Measurements from ENCODE around the gene MOK. TPM values are rescaled to one million over a fixed set of nuclear protein-coding genes. Genes with fewer than 3 reads are reported as not detected.

Gene MOK
- total RNA-seq, 1 donor from 2014 or later = 2.3 TPM

DNA sequence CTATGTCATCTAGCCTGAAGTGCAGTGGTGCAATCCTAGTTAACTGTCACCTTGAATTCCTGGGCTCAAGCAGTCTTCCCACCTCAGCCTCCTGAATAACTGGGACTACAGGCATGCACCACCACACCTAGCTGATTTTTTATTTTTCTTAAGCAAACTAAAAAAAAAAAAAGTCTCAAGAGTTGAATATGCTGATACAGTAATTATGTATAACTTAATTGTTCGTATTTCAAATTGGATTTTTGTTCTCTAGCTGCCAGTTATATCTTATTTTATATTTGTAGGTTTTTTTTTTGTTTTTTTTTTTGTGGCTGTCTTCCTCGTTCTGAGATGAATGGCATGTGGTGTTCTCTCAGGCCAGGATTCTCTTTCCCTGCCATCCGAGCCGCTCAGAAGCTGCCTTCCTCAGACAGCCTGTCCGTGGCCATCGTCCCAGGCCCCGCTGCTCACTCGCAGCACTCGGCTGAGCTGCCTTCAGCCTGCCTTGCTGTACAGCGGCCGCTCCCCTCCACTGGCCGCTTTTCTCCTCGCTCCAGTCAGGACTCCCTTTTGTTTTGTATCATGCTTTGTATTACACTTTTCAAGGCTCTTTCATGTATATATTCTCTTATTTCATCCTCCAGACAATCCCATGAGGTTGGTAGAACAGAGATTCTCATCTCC lies 112.0 kb downstream of the MOK start:
- TF ChIP-seq CTCF (conservative IDR thresholded peaks at IDR 0.05; ENCODE audit: low read depth, low read length) = no peak
- no peak for DNase-seq (ENCODE audit: low read depth)
- no peak overlapping the region for H3K4me3 ChIP-seq (ENCODE audit: low read depth, low read length)

GRCh38 chr14:102189874-102190273 lies 115.1 kb downstream of the MOK start:
- DNase-seq (ENCODE audit: low read depth) = no peak
- H3K4me3 ChIP-seq (ENCODE audit: low read depth, low read length) = no peak overlapping the region
- TF ChIP-seq CTCF (conservative IDR thresholded peaks at IDR 0.05; ENCODE audit: low read depth, low read length) = no peak

GRCh38 chr14:102188187-102188586 lies 116.8 kb downstream of the MOK start:
- no peak for DNase-seq (ENCODE audit: low read depth)
- H3K4me3 ChIP-seq (ENCODE audit: low read depth, low read length) = no peak overlapping the region
- no peak for TF ChIP-seq CTCF (conservative IDR thresholded peaks at IDR 0.05; ENCODE audit: low read depth, low read length)

DNA sequence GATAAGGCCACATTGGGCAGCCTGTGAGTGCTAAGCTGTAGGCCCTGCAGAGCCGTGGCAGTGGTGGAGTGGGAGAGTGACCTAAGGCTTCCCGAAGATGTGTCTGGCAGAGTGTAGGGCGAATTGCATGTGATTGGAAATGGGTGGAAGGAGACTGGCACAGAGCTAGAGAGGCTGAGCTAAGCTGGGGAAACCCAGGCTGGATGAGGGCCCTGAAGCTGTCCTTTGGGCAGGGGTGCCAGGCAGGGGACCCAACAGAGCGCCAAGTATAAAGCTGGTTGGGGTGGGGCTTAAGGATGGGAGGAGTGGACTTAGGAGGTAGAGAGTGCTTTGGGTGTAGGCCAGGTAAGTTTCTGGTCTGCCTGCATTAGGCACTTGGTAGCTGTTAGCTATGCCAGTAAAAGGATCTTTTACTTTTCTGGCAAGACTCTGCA lies 117.4 kb downstream of the MOK start:
- no peak for TF ChIP-seq CTCF (conservative IDR thresholded peaks at IDR 0.05; ENCODE audit: low read depth, low read length)
- no peak overlapping the region for H3K4me3 ChIP-seq (ENCODE audit: low read depth, low read length)
- DNase-seq (ENCODE audit: low read depth) = no peak

GRCh38 chr14:102187044-102187443 lies 117.9 kb downstream of the MOK start:
- H3K4me3 ChIP-seq (ENCODE audit: low read depth, low read length) = no peak overlapping the region
- no peak for DNase-seq (ENCODE audit: low read depth)
- no peak for TF ChIP-seq CTCF (conservative IDR thresholded peaks at IDR 0.05; ENCODE audit: low read depth, low read length)

GRCh38 chr14:102185360-102185759 lies 119.6 kb downstream of the MOK start:
- TF ChIP-seq CTCF (conservative IDR thresholded peaks at IDR 0.05; ENCODE audit: low read depth, low read length) = no peak
- H3K4me3 ChIP-seq (ENCODE audit: low read depth, low read length) = no peak overlapping the region
- DNase-seq (ENCODE audit: low read depth) = no peak
